OCI-LY7 (cell line): ENCODE measurements around the gene IGF1. TPM values are rescaled to one million over a fixed set of nuclear protein-coding genes. Genes with fewer than 3 reads are reported as not detected.

Source experiments
- BruUV-seq: library from RNA; stranded (reverse); fragments of 400-500 nt; replicated peaks from 2 replicates; lab custom pipeline; 2021; lab: Mats Ljungman, UMichigan
- CTCF ChIA-PET: fragments of 300-600 bp; sonication (Branson Sonifier 250); formaldehyde crosslinking; loops from one replicate; lab custom pipeline; 2022; ENCODE audit warnings: antibody characterized with exemption; ENCODE audit not compliant: unreplicated experiment; lab: Charles Lee
- POLR2A ChIA-PET: fragments of 300-600 bp; sonication (Branson Sonifier 250); formaldehyde crosslinking; loops from one replicate; lab custom pipeline; 2022; ENCODE audit warnings: antibody characterized with exemption; lab: Charles Lee
- DNase-seq: peaks from one replicate; pipeline ENCODE4 v3.0.0-alpha.2; 2015; ENCODE audit warnings: low spot score
- H2AFZ ChIP-seq: fragments of 200-600 bp; sonication (generic), shearing (Covaris generic); 2 replicates; pipeline ENCODE4 v1.6.1; 2014; ENCODE audit warnings: mild to moderate bottlenecking, antibody characterized with exemption, low read length, moderate library complexity
- H3K27ac ChIP-seq: fragments of 200-600 bp; sonication (generic); 2 replicates; pipeline ENCODE4 v1.5.1; 2014; ENCODE audit warnings: mixed run types, low read depth, mild to moderate bottlenecking, moderate library complexity, low read length, inconsistent platforms; ENCODE audit not compliant: poor library complexity, severe bottlenecking
- H3K36me3 ChIP-seq: fragments of 200-600 bp; sonication (generic); 2 replicates; pipeline ENCODE4 v1.6.1; 2014; ENCODE audit warnings: mild to moderate bottlenecking, antibody characterized with exemption, low read length, moderate library complexity, mixed read lengths; ENCODE audit not compliant: insufficient read depth
- H3K4me1 ChIP-seq: fragments of 200-600 bp; sonication (generic); 2 replicates; pipeline ENCODE4 v1.5.1; 2014; ENCODE audit warnings: mild to moderate bottlenecking, low read length; ENCODE audit not compliant: insufficient read depth, poor library complexity, severe bottlenecking
- H3K4me2 ChIP-seq: fragments of 200-600 bp; sonication (generic); 2 replicates; pipeline ENCODE4 v1.6.1; 2014; ENCODE audit warnings: mild to moderate bottlenecking, low read length
- H3K4me3 ChIP-seq: fragments of 200-600 bp; sonication (generic); 2 replicates; pipeline ENCODE4 v1.5.1; 2014; ENCODE audit warnings: mild to moderate bottlenecking, low read depth, low read length; ENCODE audit not compliant: poor library complexity, severe bottlenecking
- H3K79me2 ChIP-seq: fragments of 200-600 bp; sonication (generic); 2 replicates; pipeline ENCODE4 v1.6.1; 2016; ENCODE audit warnings: low read depth, mild to moderate bottlenecking, low read length, moderate library complexity, mixed read lengths; ENCODE audit not compliant: insufficient read depth
- H3K9me2 ChIP-seq: fragments of 200-600 bp; sonication (generic); 2 replicates; pipeline ENCODE4 v1.6.1; 2016; ENCODE audit warnings: mild to moderate bottlenecking, low read length, mixed read lengths; ENCODE audit not compliant: insufficient read depth
- H3K9me3 ChIP-seq: fragments of 200-600 bp; sonication (generic); 2 replicates; pipeline ENCODE4 v1.6.1; 2014; ENCODE audit warnings: mild to moderate bottlenecking, mixed run types, low read length, mixed read lengths
- H4K20me1 ChIP-seq: fragments of 200-600 bp; sonication (generic); 2 replicates; pipeline ENCODE4 v1.6.1; 2014; ENCODE audit warnings: mild to moderate bottlenecking, antibody characterized with exemption, low read length, moderate library complexity, mixed read lengths; ENCODE audit not compliant: insufficient read depth
- CTCF ChIP-seq: fragments of 200-600 bp; sonication (generic); conservative IDR thresholded peaks from 2 replicates; pipeline ENCODE4 v1.5.1; 2014; ENCODE audit warnings: mild to moderate bottlenecking, antibody characterized with exemption, low read length, moderate library complexity, mixed read lengths
- EZH2phosphoT487 ChIP-seq: fragments of 200-600 bp; sonication (generic); IDR thresholded peaks from 2 replicates; pipeline ENCODE4 v1.6.1; 2018; ENCODE audit warnings: low read depth, borderline replicate concordance, mild to moderate bottlenecking, mixed run types, antibody characterized with exemption, low read length, moderate library complexity, mixed read lengths
- intact Hi-C: fragments of 100-400 bp; cut with micrococcal nuclease; formaldehyde crosslinking; loops from one replicate; pipeline ENCODE4 v1.10.0; 2022; ENCODE audit not compliant: unreplicated experiment
- total RNA-seq, 2 experiments: library from RNA; depleted of rRNA in 1 of 2; stranded (reverse); fragments of >200 nt in 1 of 2; shearing (Covaris generic) in 1 of 2; gene quantifications; 2 replicates each; pipeline ENCODE4 v1.2.3, GENCODE V29; 2014 to 2022

IGF1 gene
- total RNA-seq, 2 experiments from 2014 or later = not detected

- H3K27ac ChIP-seq = no peak overlapping the region
- intact Hi-C loops = no loop called here
- H3K4me2 ChIP-seq = no peak overlapping the region
- no peaks in the 10 kb centered on the region for H3K9me3 ChIP-seq
- H3K4me3 ChIP-seq = no peak overlapping the region
- BruUV-seq = no TSS peak
- no peak for DNase-seq
- no peaks in the 10 kb centered on the region for H3K79me2 ChIP-seq
- no peaks in the 10 kb centered on the region for H3K9me2 ChIP-seq
- no peaks in the 10 kb centered on the region for H4K20me1 ChIP-seq
- TF ChIP-seq EZH2phosphoT487 (no peak), CTCF (no peak)
- POLR2A ChIA-PET = interaction anchor here (0.7 kb wide), 1 partner anchor 62 kb away, joined by 3 read pairs; no protein-coding TSS in a partner anchor
- no peaks in the 10 kb centered on the region for H3K36me3 ChIP-seq
- CTCF ChIA-PET = no interaction called here
- no peaks in the 10 kb centered on the region for H3K4me1 ChIP-seq
- no peak overlapping the region for H2AFZ ChIP-seq
Measured at GRCh38 chr12:102518871-102519270, 38.5 kb upstream of the IGF1 start.

- H2AFZ ChIP-seq = no peak overlapping the region
- no peak overlapping the region for H3K27ac ChIP-seq
- no peaks in the 10 kb centered on the region for H3K36me3 ChIP-seq
- H3K4me3 ChIP-seq = no peak overlapping the region
- POLR2A ChIA-PET = interaction anchor here (0.5 kb wide), 1 partner anchor 37 kb away, joined by 5 read pairs; no protein-coding TSS in a partner anchor
- no peaks in the 10 kb centered on the region for H3K79me2 ChIP-seq
- H4K20me1 ChIP-seq = no peaks in the 10 kb centered on the region
- CTCF ChIA-PET = no interaction called here
- no peak for DNase-seq
- intact Hi-C loops = no loop called here
- H3K9me2 ChIP-seq = no peaks in the 10 kb centered on the region
- TF ChIP-seq CTCF (no peak), EZH2phosphoT487 (no peak)
- no peak overlapping the region for H3K4me2 ChIP-seq
- H3K4me1 ChIP-seq = no peaks in the 10 kb centered on the region
- no TSS peak for BruUV-seq
- H3K9me3 ChIP-seq = no peaks in the 10 kb centered on the region
Measured at GRCh38 chr12:102514696-102515095, 34.3 kb upstream of the IGF1 start.

- Histone ChIP-seq H3K4me3 (no peak overlapping the region), H3K79me2 (no peaks in the 10 kb centered on the region), H3K9me3 (no peaks in the 10 kb centered on the region), H3K4me2 (no peak overlapping the region), H3K9me2 (no peaks in the 10 kb centered on the region), H3K36me3 (no peaks in the 10 kb centered on the region), H4K20me1 (no peaks in the 10 kb centered on the region), H3K27ac (no peak overlapping the region), H3K4me1 (no peaks in the 10 kb centered on the region), H2AFZ (no peak overlapping the region)
- ChIA-PET CTCF (no interaction called here), POLR2A (no interaction called here)
- intact Hi-C loops = no loop called here
- no peak for TF ChIP-seq CTCF
- TF ChIP-seq EZH2phosphoT487 = no peak
- DNase-seq = no peak
- no TSS peak for BruUV-seq
Measured at GRCh38 chr12:102513739-102514138, 33.4 kb upstream of the IGF1 start.
